SK-N-SH (cell line): Measurements from ENCODE around the gene MYPOP.

Source experiments
- CHD2 ChIP-seq: fragments of 150-350 bp; IDR thresholded peaks from 2 replicates; pipeline ENCODE4 v1.6.1; 2018; ENCODE audit warnings: low read length; ENCODE audit not compliant: partially characterized antibody
- ELF1 ChIP-seq: IDR thresholded peaks from 2 replicates; pipeline ENCODE4 v1.4.0; 2012
- EP300 ChIP-seq, 2 experiments: IDR thresholded peaks; 2 replicates each; pipeline versions ENCODE4 v1.4.0 to v1.6.1; 2012; ENCODE audit warnings: borderline replicate concordance in 1 of 2, low read depth in 1 of 2, low read length in 1 of 2
- POLR2AphosphoS5 ChIP-seq: IDR thresholded peaks from 2 replicates; pipeline ENCODE4 v1.6.1; 2012; ENCODE audit warnings: low read depth, low read length
- RAD21 ChIP-seq: IDR thresholded peaks from 2 replicates; pipeline ENCODE4 v1.6.1; 2012; ENCODE audit warnings: mild to moderate bottlenecking, low read length
- RFX5 ChIP-seq: IDR thresholded peaks from 2 replicates; pipeline ENCODE4 v1.6.1; 2012; ENCODE audit warnings: mild to moderate bottlenecking, improper control_type of control experiment, low read length
- SMC3 ChIP-seq: IDR thresholded peaks from 2 replicates; pipeline ENCODE4 v1.6.1; 2012; ENCODE audit warnings: low read depth, low read length, improper control_type of control experiment
- TAF1 ChIP-seq: IDR thresholded peaks from 2 replicates; pipeline ENCODE4 v1.6.1; 2012; ENCODE audit warnings: low read depth, mild to moderate bottlenecking, low read length, moderate library complexity, borderline replicate concordance
- YY1 ChIP-seq: IDR thresholded peaks from 2 replicates; pipeline ENCODE4 v1.4.0; 2012; ENCODE audit warnings: low read depth, mild to moderate bottlenecking
- TF ChIP-seq, protein P1 (sequence below): fragments of 200-600 bp; sonication (generic); IDR thresholded peaks from 2 replicates; pipeline ENCODE4 v1.6.1; 2017; ENCODE audit warnings: antibody characterized with exemption, mild to moderate bottlenecking, moderate library complexity
- TF ChIP-seq, protein P2 (sequence below): IDR thresholded peaks from 2 replicates; pipeline ENCODE4 v1.4.0; 2012; ENCODE audit warnings: low read depth, borderline replicate concordance
- TF ChIP-seq, protein P3 (sequence below): IDR thresholded peaks from 2 replicates; pipeline ENCODE4 v1.6.1; 2012; ENCODE audit warnings: mild to moderate bottlenecking, low read depth, low read length, moderate library complexity
- TF ChIP-seq, protein P4 (sequence below): fragments of 150-350 bp; IDR thresholded peaks from 2 replicates; pipeline ENCODE4 v1.6.1; 2017; ENCODE audit warnings: antibody characterized with exemption, low read length, low read depth, borderline replicate concordance

DNA sequence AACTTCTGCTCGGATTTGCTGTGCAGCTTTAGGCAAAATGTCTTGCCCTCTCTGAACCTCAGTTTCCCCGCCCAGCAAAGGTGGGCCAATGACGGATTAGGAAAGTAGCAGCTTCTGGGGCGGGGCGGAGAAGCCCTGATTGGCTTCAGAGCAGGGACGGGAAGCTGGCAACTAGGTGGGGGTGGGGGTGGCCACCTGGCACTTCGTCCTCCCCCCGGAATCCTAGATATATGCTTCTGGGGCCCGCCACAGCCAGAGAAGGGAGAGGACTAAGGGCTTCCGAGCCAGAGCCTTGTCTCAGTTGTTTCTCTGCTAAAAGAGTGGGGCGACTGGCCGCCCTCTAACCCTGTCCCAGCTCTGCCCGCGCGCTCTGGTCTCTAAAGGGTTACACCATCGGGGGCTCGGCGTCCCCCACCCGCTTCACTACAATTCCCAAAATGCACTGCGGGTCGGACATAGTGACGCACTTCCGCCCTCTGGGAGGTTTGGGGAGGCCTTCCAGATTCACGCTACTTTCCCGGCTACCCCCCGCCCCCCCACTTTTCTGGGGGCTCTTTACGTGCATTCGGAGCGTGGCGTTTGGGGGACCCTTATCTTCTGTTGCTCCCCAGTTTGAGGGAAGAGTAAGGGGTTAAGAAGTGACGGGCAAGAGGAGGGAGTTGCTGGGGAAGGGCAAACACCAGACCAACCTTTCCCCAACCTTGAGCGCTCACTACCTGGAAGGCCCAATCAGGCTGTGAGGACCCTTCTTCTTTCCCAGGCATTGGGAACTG, 15.8 kb downstream of the MYPOP start:
- TF ChIP-seq, protein P1, sequence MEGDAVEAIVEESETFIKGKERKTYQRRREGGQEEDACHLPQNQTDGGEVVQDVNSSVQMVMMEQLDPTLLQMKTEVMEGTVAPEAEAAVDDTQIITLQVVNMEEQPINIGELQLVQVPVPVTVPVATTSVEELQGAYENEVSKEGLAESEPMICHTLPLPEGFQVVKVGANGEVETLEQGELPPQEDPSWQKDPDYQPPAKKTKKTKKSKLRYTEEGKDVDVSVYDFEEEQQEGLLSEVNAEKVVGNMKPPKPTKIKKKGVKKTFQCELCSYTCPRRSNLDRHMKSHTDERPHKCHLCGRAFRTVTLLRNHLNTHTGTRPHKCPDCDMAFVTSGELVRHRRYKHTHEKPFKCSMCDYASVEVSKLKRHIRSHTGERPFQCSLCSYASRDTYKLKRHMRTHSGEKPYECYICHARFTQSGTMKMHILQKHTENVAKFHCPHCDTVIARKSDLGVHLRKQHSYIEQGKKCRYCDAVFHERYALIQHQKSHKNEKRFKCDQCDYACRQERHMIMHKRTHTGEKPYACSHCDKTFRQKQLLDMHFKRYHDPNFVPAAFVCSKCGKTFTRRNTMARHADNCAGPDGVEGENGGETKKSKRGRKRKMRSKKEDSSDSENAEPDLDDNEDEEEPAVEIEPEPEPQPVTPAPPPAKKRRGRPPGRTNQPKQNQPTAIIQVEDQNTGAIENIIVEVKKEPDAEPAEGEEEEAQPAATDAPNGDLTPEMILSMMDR = no peak
- TF ChIP-seq CHD2 (peak; percentile 84), TAF1 (peak; percentile 43), ELF1 (peak; percentile 71), RFX5 (no peak), POLR2AphosphoS5 (peak; percentile 71; the same call in 1 of the 2 replicates), RAD21 (no peak), SMC3 (no peak), EP300 (IDR thresholded peaks at IDR 0.05; ENCODE audit: borderline replicate concordance in 1 of 2, low read depth in 1 of 2, low read length in 1 of 2) (no peak), YY1 (peak; percentile 48; the same call in 1 of the 2 replicates)
- TF ChIP-seq, protein P2, sequence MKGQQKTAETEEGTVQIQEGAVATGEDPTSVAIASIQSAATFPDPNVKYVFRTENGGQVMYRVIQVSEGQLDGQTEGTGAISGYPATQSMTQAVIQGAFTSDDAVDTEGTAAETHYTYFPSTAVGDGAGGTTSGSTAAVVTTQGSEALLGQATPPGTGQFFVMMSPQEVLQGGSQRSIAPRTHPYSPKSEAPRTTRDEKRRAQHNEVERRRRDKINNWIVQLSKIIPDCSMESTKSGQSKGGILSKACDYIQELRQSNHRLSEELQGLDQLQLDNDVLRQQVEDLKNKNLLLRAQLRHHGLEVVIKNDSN = no peak
- TF ChIP-seq, protein P3, sequence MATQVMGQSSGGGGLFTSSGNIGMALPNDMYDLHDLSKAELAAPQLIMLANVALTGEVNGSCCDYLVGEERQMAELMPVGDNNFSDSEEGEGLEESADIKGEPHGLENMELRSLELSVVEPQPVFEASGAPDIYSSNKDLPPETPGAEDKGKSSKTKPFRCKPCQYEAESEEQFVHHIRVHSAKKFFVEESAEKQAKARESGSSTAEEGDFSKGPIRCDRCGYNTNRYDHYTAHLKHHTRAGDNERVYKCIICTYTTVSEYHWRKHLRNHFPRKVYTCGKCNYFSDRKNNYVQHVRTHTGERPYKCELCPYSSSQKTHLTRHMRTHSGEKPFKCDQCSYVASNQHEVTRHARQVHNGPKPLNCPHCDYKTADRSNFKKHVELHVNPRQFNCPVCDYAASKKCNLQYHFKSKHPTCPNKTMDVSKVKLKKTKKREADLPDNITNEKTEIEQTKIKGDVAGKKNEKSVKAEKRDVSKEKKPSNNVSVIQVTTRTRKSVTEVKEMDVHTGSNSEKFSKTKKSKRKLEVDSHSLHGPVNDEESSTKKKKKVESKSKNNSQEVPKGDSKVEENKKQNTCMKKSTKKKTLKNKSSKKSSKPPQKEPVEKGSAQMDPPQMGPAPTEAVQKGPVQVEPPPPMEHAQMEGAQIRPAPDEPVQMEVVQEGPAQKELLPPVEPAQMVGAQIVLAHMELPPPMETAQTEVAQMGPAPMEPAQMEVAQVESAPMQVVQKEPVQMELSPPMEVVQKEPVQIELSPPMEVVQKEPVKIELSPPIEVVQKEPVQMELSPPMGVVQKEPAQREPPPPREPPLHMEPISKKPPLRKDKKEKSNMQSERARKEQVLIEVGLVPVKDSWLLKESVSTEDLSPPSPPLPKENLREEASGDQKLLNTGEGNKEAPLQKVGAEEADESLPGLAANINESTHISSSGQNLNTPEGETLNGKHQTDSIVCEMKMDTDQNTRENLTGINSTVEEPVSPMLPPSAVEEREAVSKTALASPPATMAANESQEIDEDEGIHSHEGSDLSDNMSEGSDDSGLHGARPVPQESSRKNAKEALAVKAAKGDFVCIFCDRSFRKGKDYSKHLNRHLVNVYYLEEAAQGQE = 0 out of 2 replicates have a peak, but pooled peaks have one; percentile 2
- TF ChIP-seq, protein P4, sequence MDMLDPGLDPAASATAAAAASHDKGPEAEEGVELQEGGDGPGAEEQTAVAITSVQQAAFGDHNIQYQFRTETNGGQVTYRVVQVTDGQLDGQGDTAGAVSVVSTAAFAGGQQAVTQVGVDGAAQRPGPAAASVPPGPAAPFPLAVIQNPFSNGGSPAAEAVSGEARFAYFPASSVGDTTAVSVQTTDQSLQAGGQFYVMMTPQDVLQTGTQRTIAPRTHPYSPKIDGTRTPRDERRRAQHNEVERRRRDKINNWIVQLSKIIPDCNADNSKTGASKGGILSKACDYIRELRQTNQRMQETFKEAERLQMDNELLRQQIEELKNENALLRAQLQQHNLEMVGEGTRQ = no peak
